ENCODE measurements around the gene PSMG4. TPM values are rescaled to one million over a fixed set of nuclear protein-coding genes. Genes with fewer than 3 reads are reported as not detected.

Gene PSMG4
- total RNA-seq, 1 donor from 2014 or later, result 25.0 TPM

DNA sequence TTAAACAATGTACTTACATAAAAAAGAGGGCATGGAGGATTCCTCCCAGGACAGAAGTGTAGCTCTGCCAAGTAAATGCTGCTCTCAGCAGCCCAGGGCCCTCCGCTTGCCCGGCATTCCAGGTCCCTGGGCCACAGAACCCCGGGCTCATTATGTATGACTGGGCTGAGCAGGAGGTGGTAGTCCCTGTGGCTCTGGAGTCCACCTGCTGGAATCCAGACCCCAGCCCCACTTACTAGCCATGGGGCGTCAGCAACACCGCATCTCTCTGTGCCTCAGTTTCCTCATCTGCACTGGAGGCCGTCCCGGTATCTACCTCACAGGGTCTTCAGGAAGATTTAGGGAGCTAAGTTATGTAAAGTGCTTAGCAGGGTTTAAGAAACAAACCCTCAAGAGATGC, 55.4 kb downstream of the PSMG4 start:
- H3K9me3 ChIP-seq, result no peaks in the 10 kb centered on the region
- H3K4me3 ChIP-seq, result no peak overlapping the region
- H3K4me1 ChIP-seq, result peaks cover 5% of the 10 kb centered on the region
- intact Hi-C loops (cut with DNase I), result no loop called here
- no peak overlapping the region for H3K27ac ChIP-seq
- H3K27me3 ChIP-seq, result no peaks in the 10 kb centered on the region
- TF ChIP-seq, protein P1, sequence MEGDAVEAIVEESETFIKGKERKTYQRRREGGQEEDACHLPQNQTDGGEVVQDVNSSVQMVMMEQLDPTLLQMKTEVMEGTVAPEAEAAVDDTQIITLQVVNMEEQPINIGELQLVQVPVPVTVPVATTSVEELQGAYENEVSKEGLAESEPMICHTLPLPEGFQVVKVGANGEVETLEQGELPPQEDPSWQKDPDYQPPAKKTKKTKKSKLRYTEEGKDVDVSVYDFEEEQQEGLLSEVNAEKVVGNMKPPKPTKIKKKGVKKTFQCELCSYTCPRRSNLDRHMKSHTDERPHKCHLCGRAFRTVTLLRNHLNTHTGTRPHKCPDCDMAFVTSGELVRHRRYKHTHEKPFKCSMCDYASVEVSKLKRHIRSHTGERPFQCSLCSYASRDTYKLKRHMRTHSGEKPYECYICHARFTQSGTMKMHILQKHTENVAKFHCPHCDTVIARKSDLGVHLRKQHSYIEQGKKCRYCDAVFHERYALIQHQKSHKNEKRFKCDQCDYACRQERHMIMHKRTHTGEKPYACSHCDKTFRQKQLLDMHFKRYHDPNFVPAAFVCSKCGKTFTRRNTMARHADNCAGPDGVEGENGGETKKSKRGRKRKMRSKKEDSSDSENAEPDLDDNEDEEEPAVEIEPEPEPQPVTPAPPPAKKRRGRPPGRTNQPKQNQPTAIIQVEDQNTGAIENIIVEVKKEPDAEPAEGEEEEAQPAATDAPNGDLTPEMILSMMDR (IDR thresholded peaks at IDR 0.05), result no peak
- TF ChIP-seq POLR2A (IDR thresholded peaks at IDR 0.05) (no peak), POLR2AphosphoS5 (IDR thresholded peaks at IDR 0.05; ENCODE audit: insufficient read depth in 1 of 2, low read depth in 1 of 2) (no peak)
- H3K36me3 ChIP-seq, result no peaks in the 10 kb centered on the region
- DNase-seq (ENCODE audit: extremely low spot score in 2 of 2), result no peak

DNA sequence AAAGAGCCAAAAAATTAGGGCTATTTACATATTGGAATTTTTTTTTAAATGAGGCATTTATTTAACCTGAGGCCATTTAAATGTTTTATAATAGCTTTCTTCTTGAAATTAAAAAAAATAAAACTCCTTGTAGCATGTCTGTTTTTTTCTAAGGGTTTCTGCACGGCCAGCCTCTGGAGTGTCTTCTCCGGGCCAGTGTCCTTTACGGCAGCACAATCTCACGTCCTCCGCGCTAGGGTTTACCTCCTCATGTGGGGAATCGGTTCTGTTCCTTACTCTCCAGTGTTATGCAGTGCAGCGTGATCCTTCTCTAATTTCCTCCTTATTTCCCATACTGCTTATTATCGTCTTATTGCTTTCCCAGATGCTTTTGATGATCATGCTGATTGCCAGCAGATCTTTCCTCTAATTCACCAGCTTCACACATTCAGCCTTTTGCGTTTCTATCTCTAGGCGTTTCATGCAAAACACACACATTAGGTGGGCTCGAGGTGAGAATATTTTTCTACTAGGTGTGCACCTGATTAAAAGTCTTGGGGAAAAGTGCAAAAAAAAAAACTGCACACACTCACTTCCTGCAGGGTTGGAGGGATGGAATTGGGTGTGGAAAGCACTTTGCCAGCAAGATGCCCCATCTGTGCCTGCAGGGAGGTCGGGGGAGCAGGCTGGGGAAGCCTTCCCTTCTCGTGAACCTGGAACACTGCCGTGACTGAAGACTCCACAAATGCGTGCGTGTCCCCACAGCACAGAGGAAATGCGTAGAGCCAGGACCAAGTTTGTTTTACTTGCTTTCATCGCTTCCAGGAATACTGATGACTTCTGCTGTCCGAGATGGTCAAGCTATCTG, 56.1 kb downstream of the PSMG4 start:
- no peaks in the 10 kb centered on the region for H3K9me3 ChIP-seq
- intact Hi-C loops (cut with DNase I), result no loop called here
- no peak for DNase-seq (ENCODE audit: extremely low spot score in 2 of 2)
- H3K27me3 ChIP-seq, result no peaks in the 10 kb centered on the region
- no peaks in the 10 kb centered on the region for H3K36me3 ChIP-seq
- peaks cover 5% of the 10 kb centered on the region for H3K4me1 ChIP-seq
- no peak overlapping the region for H3K4me3 ChIP-seq
- TF ChIP-seq, protein P1 (IDR thresholded peaks at IDR 0.05), result no peak
- no peak for TF ChIP-seq POLR2AphosphoS5 (IDR thresholded peaks at IDR 0.05; ENCODE audit: insufficient read depth in 1 of 2, low read depth in 1 of 2)
- TF ChIP-seq POLR2A (IDR thresholded peaks at IDR 0.05), result no peak
- H3K27ac ChIP-seq, result no peak overlapping the region

DNA sequence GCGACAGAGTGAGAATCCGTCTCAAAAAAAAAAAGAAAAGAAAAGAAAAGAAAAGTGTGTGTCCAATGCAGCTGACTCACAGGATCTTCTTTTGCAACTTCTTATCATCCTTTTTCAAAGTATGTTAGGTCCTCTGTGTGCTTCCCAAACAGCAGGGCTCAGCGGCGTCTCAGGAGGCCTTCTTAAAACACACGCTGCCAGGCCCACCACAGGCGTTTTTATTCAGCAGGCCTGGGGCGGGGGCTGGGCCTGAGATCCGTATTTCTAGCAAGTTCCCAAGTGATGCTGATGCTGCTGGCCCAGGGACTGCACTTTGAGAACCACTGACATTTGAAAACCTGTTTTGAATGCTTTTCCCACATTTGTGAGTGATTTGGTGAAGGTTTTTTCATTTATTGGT, 57.1 kb downstream of the PSMG4 start:
- no peaks in the 10 kb centered on the region for H3K9me3 ChIP-seq

DNA sequence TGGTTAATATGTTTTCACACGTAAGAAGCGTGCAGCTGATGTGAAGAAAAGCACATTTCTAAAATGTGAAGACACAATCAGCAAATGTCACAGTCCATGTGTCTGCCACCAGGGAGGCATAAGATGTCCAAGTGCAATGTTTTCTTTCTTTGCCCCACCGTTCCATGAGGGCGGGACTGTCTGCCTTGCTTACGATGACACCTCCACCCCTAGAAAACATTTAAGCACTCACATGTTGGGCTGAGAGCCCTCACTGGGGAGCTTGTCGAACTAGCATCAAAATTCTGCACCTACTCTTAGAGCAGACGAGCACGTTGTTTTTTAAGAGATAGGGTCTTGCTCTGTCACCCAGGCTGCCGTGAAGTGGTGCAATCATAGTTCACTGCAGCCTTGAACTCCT, 57.6 kb downstream of the PSMG4 start:
- no peaks in the 10 kb centered on the region for H3K27me3 ChIP-seq
- H3K9me3 ChIP-seq, result no peaks in the 10 kb centered on the region
- intact Hi-C loops (cut with DNase I), result no loop called here
- H3K36me3 ChIP-seq, result no peaks in the 10 kb centered on the region
- no peak overlapping the region for H3K27ac ChIP-seq
- H3K4me3 ChIP-seq, result no peak overlapping the region
- peaks cover 5% of the 10 kb centered on the region for H3K4me1 ChIP-seq
- no peak for DNase-seq (ENCODE audit: extremely low spot score in 2 of 2)
- TF ChIP-seq POLR2A (IDR thresholded peaks at IDR 0.05) (no peak), POLR2AphosphoS5 (IDR thresholded peaks at IDR 0.05; ENCODE audit: insufficient read depth in 1 of 2, low read depth in 1 of 2) (no peak)
- TF ChIP-seq, protein P1 (IDR thresholded peaks at IDR 0.05), result no peak

More for the DNA sequence above, 57.1 kb downstream of the PSMG4 start:
- TF ChIP-seq, protein P1 (IDR thresholded peaks at IDR 0.05), result no peak
- TF ChIP-seq POLR2AphosphoS5 (IDR thresholded peaks at IDR 0.05; ENCODE audit: insufficient read depth in 1 of 2, low read depth in 1 of 2) (no peak), POLR2A (IDR thresholded peaks at IDR 0.05) (no peak)
- H3K36me3 ChIP-seq, result no peaks in the 10 kb centered on the region
- H3K4me3 ChIP-seq, result no peak overlapping the region
- peaks cover 5% of the 10 kb centered on the region for H3K4me1 ChIP-seq
- intact Hi-C loops (cut with DNase I), result no loop called here
- no peak for DNase-seq (ENCODE audit: extremely low spot score in 2 of 2)
- no peaks in the 10 kb centered on the region for H3K27me3 ChIP-seq
- no peak overlapping the region for H3K27ac ChIP-seq

DNA sequence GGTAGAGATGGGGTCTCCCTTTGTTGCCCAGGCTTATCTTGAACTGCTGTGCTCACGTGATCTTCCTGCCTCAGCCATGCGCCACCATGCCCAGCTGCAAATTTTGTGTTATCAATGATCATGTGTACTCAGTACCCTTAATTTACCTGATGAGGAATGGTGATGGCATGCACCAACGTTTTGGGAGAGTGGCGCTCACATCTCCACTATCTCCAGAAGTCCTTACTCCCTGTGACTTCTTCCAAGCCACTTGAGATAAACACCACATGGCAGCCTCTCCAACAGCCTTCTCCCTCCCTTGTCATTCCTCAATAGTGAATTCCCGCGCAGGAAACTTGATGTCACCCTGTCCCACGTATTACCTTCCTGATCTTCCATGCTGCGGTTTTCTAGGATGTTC, 58.1 kb downstream of the PSMG4 start:
- intact Hi-C loops (cut with DNase I), result no loop called here
- TF ChIP-seq POLR2AphosphoS5 (IDR thresholded peaks at IDR 0.05; ENCODE audit: insufficient read depth in 1 of 2, low read depth in 1 of 2) (no peak), POLR2A (IDR thresholded peaks at IDR 0.05) (no peak)
- TF ChIP-seq, protein P1 (IDR thresholded peaks at IDR 0.05), result no peak

More for the DNA sequence above, 58.1 kb downstream of the PSMG4 start:
- no peak overlapping the region for H3K27ac ChIP-seq
- peaks cover 5% of the 10 kb centered on the region for H3K4me1 ChIP-seq
- no peaks in the 10 kb centered on the region for H3K27me3 ChIP-seq
- H3K36me3 ChIP-seq, result no peaks in the 10 kb centered on the region
- no peaks in the 10 kb centered on the region for H3K9me3 ChIP-seq
- DNase-seq (ENCODE audit: extremely low spot score in 2 of 2), result no peak
- no peak overlapping the region for H3K4me3 ChIP-seq
